ENCODE results near the gene IGLL5.

Gene IGLL5

GRCh38 chr22:22936915-22937656 lies 49.5 kb downstream of the IGLL5 start:
- Histone ChIP-seq H2BK120ac (ENCODE audit: insufficient read depth, low read length, poor library complexity) (no peak overlapping the region), H4K91ac (ENCODE audit: low read depth, low read length) (no peak overlapping the region), H2BK5ac (ENCODE audit: low read depth, low read length, poor library complexity) (no peak overlapping the region), H4K8ac (ENCODE audit: low read depth, low read length) (no peak overlapping the region), H3K4me3 (ENCODE audit: low read depth, low read length) (no peak overlapping the region), H4K12ac (ENCODE audit: low read depth, low read length) (no peak overlapping the region), H3K27me3 (ENCODE audit: insufficient read depth, low read length) (no peaks in the 10 kb centered on the region), H3K27ac (ENCODE audit: low read depth, low read length) (no peak overlapping the region), H3K9me3 (ENCODE audit: insufficient read depth, low read depth, low read length) (no peaks in the 10 kb centered on the region), H3K18ac (ENCODE audit: low read length) (no peak overlapping the region), H3K4ac (ENCODE audit: low read depth, low read length) (no peak overlapping the region), H3K4me2 (ENCODE audit: low read length) (no peak overlapping the region), H2AFZ (ENCODE audit: insufficient read depth, low read length, poor library complexity) (no peak overlapping the region), H3K79me2 (ENCODE audit: control insufficient read depth, insufficient read depth, low read length, poor library complexity) (no peaks in the 10 kb centered on the region), H3K9ac (ENCODE audit: low read length) (no peak overlapping the region), H3K4me1 (ENCODE audit: control insufficient read depth in 1 of 2, insufficient read depth in 2 of 2, low read length in 2 of 2) (no peaks in the 10 kb centered on the region), H2BK12ac (ENCODE audit: low read length) (no peak overlapping the region), H3K14ac (ENCODE audit: low read length) (no peak overlapping the region), H3K79me1 (ENCODE audit: low read length) (no peaks in the 10 kb centered on the region), H3K36me3 (ENCODE audit: control insufficient read depth in 1 of 2, insufficient read depth in 2 of 2, low read length in 2 of 2) (no peaks in the 10 kb centered on the region), H3K23ac (ENCODE audit: low read length) (no peak overlapping the region), H2AK5ac (ENCODE audit: low read length) (no peak overlapping the region)
- WGBS (ENCODE audit: extremely low coverage, insufficient coverage, insufficient read length), result no CpG with 5 or more reads among the region's 6 CpGs
- no peak for DNase-seq

GRCh38 chr22:22937894-22938480 lies 50.4 kb downstream of the IGLL5 start:
- Histone ChIP-seq H3K9ac (ENCODE audit: low read length) (no peak overlapping the region), H3K4ac (ENCODE audit: low read depth, low read length) (no peak overlapping the region), H3K4me3 (ENCODE audit: low read depth, low read length) (no peak overlapping the region), H3K79me2 (ENCODE audit: control insufficient read depth, insufficient read depth, low read length, poor library complexity) (no peaks in the 10 kb centered on the region), H2AK5ac (ENCODE audit: low read length) (no peak overlapping the region), H2AFZ (ENCODE audit: insufficient read depth, low read length, poor library complexity) (no peak overlapping the region), H3K14ac (ENCODE audit: low read length) (no peak overlapping the region), H3K4me2 (ENCODE audit: low read length) (no peak overlapping the region), H3K23ac (ENCODE audit: low read length) (no peak overlapping the region), H2BK120ac (ENCODE audit: insufficient read depth, low read length, poor library complexity) (no peak overlapping the region), H3K36me3 (ENCODE audit: control insufficient read depth in 1 of 2, insufficient read depth in 2 of 2, low read length in 2 of 2) (no peaks in the 10 kb centered on the region), H3K9me3 (ENCODE audit: insufficient read depth, low read depth, low read length) (no peaks in the 10 kb centered on the region), H4K91ac (ENCODE audit: low read depth, low read length) (no peak overlapping the region), H3K79me1 (ENCODE audit: low read length) (no peaks in the 10 kb centered on the region), H3K27ac (ENCODE audit: low read depth, low read length) (no peak overlapping the region), H4K12ac (ENCODE audit: low read depth, low read length) (no peak overlapping the region), H3K4me1 (ENCODE audit: control insufficient read depth in 1 of 2, insufficient read depth in 2 of 2, low read length in 2 of 2) (no peaks in the 10 kb centered on the region), H3K18ac (ENCODE audit: low read length) (no peak overlapping the region), H3K27me3 (ENCODE audit: insufficient read depth, low read length) (no peaks in the 10 kb centered on the region), H4K8ac (ENCODE audit: low read depth, low read length) (no peak overlapping the region), H2BK12ac (ENCODE audit: low read length) (no peak overlapping the region), H2BK5ac (ENCODE audit: low read depth, low read length, poor library complexity) (no peak overlapping the region)
- DNase-seq, result no peak
- no CpG with 5 or more reads among the region's 3 CpGs for WGBS (ENCODE audit: extremely low coverage, insufficient coverage, insufficient read length)

- no CpG with 5 or more reads among the region's 8 CpGs for WGBS (ENCODE audit: extremely low coverage, insufficient coverage, insufficient read length)
- Histone ChIP-seq H2AFZ (ENCODE audit: insufficient read depth, low read length, poor library complexity) (no peak overlapping the region), H3K27ac (ENCODE audit: low read depth, low read length) (no peak overlapping the region), H3K79me2 (ENCODE audit: control insufficient read depth, insufficient read depth, low read length, poor library complexity) (no peaks in the 10 kb centered on the region), H3K36me3 (ENCODE audit: control insufficient read depth in 1 of 2, insufficient read depth in 2 of 2, low read length in 2 of 2) (no peaks in the 10 kb centered on the region), H3K23ac (ENCODE audit: low read length) (no peak overlapping the region), H3K79me1 (ENCODE audit: low read length) (no peaks in the 10 kb centered on the region), H3K9ac (ENCODE audit: low read length) (no peak overlapping the region), H4K8ac (ENCODE audit: low read depth, low read length) (no peak overlapping the region), H2BK120ac (ENCODE audit: insufficient read depth, low read length, poor library complexity) (no peak overlapping the region), H3K4me3 (ENCODE audit: low read depth, low read length) (no peak overlapping the region), H3K14ac (ENCODE audit: low read length) (no peak overlapping the region), H4K91ac (ENCODE audit: low read depth, low read length) (no peak overlapping the region), H3K4me2 (ENCODE audit: low read length) (no peak overlapping the region), H3K4ac (ENCODE audit: low read depth, low read length) (no peak overlapping the region), H2AK5ac (ENCODE audit: low read length) (no peak overlapping the region), H4K12ac (ENCODE audit: low read depth, low read length) (no peak overlapping the region), H2BK12ac (ENCODE audit: low read length) (no peak overlapping the region), H2BK5ac (ENCODE audit: low read depth, low read length, poor library complexity) (no peak overlapping the region), H3K18ac (ENCODE audit: low read length) (no peak overlapping the region), H3K9me3 (ENCODE audit: insufficient read depth, low read depth, low read length) (no peaks in the 10 kb centered on the region), H3K27me3 (ENCODE audit: insufficient read depth, low read length) (no peaks in the 10 kb centered on the region), H3K4me1 (ENCODE audit: control insufficient read depth in 1 of 2, insufficient read depth in 2 of 2, low read length in 2 of 2) (no peaks in the 10 kb centered on the region)
- DNase-seq, result no peak
Measured at GRCh38 chr22:22938672-22939587, 51.3 kb downstream of the IGLL5 start.

GRCh38 chr22:22939588-22940368 lies 52.2 kb downstream of the IGLL5 start:
- Histone ChIP-seq H3K27ac (ENCODE audit: low read depth, low read length) (no peak overlapping the region), H3K4me2 (ENCODE audit: low read length) (no peak overlapping the region), H4K12ac (ENCODE audit: low read depth, low read length) (no peak overlapping the region), H3K36me3 (ENCODE audit: control insufficient read depth in 1 of 2, insufficient read depth in 2 of 2, low read length in 2 of 2) (no peaks in the 10 kb centered on the region), H3K14ac (ENCODE audit: low read length) (no peak overlapping the region), H3K9ac (ENCODE audit: low read length) (no peak overlapping the region), H3K4ac (ENCODE audit: low read depth, low read length) (no peak overlapping the region), H4K8ac (ENCODE audit: low read depth, low read length) (no peak overlapping the region), H2BK120ac (ENCODE audit: insufficient read depth, low read length, poor library complexity) (no peak overlapping the region), H2BK5ac (ENCODE audit: low read depth, low read length, poor library complexity) (no peak overlapping the region), H3K4me1 (ENCODE audit: control insufficient read depth in 1 of 2, insufficient read depth in 2 of 2, low read length in 2 of 2) (no peaks in the 10 kb centered on the region), H2AK5ac (ENCODE audit: low read length) (no peak overlapping the region), H4K91ac (ENCODE audit: low read depth, low read length) (no peak overlapping the region), H3K18ac (ENCODE audit: low read length) (no peak overlapping the region), H3K79me1 (ENCODE audit: low read length) (no peaks in the 10 kb centered on the region), H3K23ac (ENCODE audit: low read length) (no peak overlapping the region), H2BK12ac (ENCODE audit: low read length) (no peak overlapping the region), H3K79me2 (ENCODE audit: control insufficient read depth, insufficient read depth, low read length, poor library complexity) (no peaks in the 10 kb centered on the region), H3K4me3 (ENCODE audit: low read depth, low read length) (no peak overlapping the region), H3K9me3 (ENCODE audit: insufficient read depth, low read depth, low read length) (peaks cover 2% of the 10 kb centered on the region), H2AFZ (ENCODE audit: insufficient read depth, low read length, poor library complexity) (no peak overlapping the region), H3K27me3 (ENCODE audit: insufficient read depth, low read length) (no peaks in the 10 kb centered on the region)
- WGBS (ENCODE audit: extremely low coverage, insufficient coverage, insufficient read length), result no CpG with 5 or more reads among the region's 11 CpGs
- DNase-seq, result no peak

All from trophoblast cell (in vitro differentiated cells and primary cell).